Inferior parietal cortex (tissue), 1 donor: ENCODE data around the gene NTHL1.
"Not testable (repeated sequence)": the region's sequence is repeated elsewhere in the genome, so short reads cannot be mapped to it uniquely, and the experiment has no call there.

ENCODE experiments used
- DNase-seq: peaks from one replicate; pipeline ENCODE4 v3.0.0-alpha.2; 2016; ENCODE audit errors: extremely low spot score

NTHL1 gene

GRCh38 chr16:2028620-2029220 lies 18.9 kb downstream of the NTHL1 start:
- DNase-seq: no peak

DNA sequence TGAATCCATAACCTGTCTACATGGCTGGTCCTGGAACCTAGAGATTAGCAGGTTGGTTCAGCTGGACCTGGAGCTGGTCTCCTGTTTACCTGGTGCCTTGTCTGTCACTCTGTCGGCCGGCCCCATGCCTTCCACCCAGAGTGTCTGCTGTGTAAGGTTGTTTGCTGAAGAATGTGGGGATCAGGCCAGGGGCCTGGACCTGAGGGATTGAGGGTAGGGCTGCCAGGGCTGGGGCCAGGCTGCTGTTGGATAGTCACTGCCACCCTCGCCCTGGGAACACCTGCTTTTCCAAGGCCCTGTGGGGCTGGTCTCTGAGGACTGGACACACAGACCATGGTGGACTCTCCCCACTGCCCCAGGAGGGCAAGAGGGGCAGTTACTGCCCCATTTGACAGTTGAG lies 19.5 kb downstream of the NTHL1 start:
- DNase-seq: no peak

DNA sequence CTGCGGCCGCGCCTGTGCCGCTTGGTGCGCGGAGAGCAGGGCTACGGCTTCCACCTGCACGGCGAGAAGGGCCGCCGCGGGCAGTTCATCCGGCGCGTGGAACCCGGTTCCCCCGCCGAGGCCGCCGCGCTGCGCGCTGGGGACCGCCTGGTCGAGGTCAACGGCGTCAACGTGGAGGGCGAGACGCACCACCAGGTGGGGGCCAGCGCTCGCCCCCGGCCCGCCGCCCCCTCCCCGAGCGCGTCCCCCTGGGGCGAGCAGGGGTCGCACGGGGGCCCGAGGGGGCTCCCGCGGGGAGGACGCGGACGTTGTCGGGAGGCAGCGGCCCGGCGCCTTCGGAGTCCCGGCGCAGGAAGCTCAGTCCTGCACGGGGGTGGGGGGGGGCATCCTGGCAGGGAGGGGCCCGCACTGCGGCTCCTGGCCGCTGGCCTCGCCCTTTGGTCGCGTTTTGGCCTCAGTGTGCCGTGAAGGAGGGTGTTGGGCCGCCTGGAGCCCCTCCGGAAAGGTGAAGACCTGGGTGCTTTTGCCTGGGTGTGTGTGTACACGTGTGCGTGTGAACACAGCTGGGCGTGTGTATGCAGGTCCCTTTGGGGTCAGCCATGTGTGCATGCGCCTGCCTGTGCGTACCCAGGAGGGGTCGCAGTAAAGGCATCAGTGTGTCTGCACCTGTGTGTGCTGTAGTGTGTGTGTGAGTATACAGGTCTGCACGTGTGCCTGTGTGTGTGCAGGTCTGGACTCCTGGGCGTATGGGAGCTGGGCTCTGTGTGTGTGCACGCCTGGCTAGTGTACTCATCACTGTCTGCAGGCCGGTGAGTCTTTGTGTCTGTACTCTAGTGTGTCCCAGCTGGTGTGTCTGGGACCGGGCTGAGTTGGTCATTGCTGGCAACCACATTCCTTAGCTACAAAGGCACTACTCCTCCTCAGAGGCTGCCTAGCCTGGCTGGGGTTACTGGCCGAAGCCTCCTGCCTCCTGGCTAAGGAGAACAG lies 20.3 kb downstream of the NTHL1 start:
- no peak for DNase-seq

DNA sequence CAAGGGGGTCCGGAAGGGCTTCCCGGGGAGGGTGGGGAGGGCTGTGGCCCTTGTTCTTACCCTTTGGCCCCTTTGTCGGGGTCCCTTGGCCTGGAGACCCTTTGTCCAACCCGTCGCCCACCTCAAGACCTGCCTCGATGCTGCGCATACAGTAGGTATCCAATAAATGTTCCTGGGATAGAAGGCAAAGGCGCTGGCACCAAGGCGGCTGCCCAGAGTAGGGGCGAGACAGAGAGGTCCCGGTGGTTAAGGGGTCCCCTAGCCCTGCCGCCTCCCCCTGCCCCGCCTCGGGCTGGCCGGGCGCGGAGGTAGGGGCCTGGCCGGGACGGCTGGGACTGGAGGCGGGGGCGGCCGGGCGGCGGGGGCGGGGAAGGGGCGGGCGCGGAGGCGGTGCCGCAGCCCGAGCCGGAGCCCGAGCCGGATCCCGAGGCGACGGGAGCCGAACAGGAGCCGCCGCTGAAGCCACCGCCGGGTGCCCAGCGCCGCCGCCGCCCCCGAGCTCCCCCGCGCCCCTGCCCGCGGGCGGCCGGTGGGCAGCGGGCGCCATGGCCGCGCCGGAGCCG lies 21.1 kb downstream of the NTHL1 start, which contains the start of gene NHERF2:
NHERF2 (plus strand) TSS at position 442 of the 563 bp plus-strand sequence; CDS start at position 546, 104 bp downstream.
- no peak for DNase-seq

- DNase-seq: no peak
Observed at GRCh38 chr16:2025878-2026460, 21.7 kb downstream of the NTHL1 start.

DNA sequence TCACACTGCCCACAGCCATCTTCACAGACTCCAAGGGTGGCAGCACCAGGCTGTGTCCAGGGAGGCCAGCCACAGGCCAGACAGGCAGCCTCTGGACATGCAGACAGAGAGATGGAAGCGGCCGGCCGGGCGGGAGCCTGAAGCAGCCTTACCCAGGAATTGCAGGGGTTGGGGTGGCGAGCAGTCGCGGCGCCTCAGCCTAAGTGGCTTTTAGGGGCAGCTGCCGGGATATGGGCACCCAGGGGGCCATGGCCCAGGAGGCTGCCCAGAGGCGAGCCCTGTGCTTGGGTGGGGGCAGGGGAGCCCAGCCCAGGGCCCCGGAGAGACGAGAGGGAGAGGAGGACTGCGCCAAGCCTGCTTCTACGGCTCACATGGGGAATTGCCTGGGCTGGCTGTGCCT lies 22.4 kb downstream of the NTHL1 start:
- DNase-seq: no peak

- no peak for DNase-seq
Observed at GRCh38 chr16:2024032-2024420, 23.6 kb downstream of the NTHL1 start.

DNA sequence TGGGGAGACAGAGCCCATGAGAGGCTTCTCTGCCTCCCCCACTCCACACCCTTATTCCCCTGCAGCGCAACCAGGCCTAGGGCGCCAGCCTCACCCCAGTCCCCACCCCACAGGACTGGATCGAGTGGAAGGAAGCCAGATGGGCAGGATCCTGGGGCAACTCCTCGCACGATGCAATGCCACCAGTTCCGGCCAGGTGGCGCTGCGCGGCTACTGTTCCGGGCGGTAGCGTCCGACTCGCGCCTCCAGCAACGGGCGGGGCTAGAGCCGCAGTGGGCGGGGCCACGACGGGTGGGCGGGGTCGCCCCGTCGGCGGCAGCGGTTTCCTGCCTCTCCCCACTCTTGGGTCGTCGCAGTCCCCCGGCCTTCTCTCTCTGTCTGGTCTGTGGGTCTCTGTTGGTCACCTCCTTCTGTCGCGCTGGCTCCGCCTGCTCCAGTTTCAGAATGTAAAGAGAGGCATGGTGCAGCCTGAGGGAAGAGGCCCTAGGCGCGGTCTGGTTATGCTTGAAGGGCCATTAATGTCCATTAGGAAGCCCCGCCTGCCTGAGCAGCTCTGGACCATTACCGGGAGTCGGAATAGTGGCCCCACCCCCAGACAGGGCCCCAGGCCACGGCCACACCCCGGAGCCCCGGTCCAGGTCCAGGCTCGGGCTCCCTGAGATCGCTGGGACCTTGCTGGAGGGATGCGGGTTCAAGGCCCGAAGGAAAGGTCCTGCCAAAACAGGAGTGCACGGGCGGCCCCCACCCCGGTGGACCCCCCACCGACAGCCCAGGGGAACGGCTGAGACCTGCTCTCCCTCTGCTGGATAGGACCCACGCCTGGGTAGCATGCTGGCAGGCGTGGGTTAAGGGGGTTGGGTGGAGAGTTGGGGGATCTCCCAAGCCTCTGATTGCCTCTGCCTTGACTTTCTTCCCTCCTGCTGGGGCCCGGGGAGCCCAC lies 24.3 kb downstream of the NTHL1 start:
- peak; percentile 92 for DNase-seq

GRCh38 chr16:2022723-2023091 lies 24.9 kb downstream of the NTHL1 start:
- no peak for DNase-seq

GRCh38 chr16:2019921-2020831 lies 27.5 kb downstream of the NTHL1 start:
- DNase-seq: no peak

GRCh38 chr16:2019518-2019920 lies 28.1 kb downstream of the NTHL1 start, which contains the start of gene NPW:
NPW (plus strand) TSS chr16:2019785.
- no peak for DNase-seq

DNA sequence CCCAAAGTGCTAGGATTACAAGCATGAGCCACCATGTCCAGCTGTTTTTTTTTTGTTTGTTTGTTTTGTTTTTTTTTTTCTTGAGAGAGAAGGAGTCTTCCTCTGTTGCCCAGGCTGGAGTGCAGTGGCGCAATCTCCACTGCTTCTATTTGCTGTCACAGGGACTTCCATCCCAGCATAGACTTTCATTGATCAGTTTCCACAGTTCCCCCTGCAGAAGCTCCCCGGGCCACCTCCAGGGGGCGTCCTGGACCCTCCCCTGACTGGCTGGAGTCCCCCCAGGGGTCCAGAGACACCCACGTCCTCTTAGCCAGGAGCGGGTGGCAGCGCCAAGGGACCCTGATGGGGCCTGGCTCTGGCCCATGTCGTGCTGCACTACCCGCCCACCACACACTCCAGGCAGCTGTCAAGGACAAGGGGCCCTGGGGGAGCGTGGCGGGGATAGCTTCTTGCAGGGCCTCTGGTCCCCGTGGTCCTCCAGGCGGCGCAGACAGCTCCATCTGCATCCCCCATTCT lies 31.2 kb downstream of the NTHL1 start:
- DNase-seq: no peak

DNA sequence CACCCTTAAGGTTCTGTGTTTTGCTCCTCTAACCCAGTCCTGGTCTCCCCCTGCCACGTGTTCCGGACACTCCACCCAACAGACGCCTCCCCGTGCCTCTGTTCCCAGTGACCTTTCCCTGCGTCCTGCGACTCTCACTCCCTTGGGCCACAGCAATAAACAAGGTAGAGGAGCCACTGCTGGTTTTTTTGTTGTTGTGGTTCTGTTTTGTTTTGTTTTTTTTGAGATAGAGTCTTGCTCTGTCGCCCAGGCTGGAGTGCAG lies 31.8 kb downstream of the NTHL1 start:
- no peak for DNase-seq

GRCh38 chr16:2015117-2015946 lies 32.3 kb downstream of the NTHL1 start:
- DNase-seq: no peak

GRCh38 chr16:2013527-2013926 lies 34.1 kb downstream of the NTHL1 start:
- no peak for DNase-seq

GRCh38 chr16:2011726-2012125 lies 35.9 kb downstream of the NTHL1 start:
- DNase-seq: not testable (repeated sequence)

- DNase-seq: peak; percentile 88
Observed at GRCh38 chr16:2009791-2010510, 37.7 kb downstream of the NTHL1 start, which contains the start of gene ZNF598. ZNF598 (minus strand) TSS chr16:2009821.

DNA sequence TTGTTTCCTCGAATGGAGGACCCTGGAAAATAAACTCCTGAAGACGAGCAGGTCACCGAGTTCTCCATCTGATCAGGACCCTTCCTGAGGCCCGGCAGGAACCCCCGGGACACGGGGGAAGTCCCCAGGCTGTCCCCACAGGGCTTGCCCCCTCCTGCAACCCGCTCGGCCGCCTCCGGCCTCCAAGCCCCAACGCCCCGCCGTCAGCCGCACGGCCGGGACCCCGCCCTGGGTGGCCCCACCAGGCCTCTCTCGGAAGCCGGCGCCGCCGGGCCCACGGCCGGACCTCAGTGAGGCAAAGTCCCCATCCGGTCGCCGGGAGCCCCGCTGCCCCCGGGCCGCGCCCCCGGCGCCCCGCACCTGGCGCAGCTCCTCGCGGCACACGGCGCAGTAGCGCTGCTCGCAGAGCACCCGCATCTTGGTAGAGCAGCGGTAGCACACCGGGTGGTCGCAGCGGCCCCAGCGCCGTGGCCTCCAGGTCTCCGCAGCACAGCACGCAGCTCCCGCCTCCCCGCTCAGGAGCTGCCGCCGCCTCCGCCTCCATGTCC lies 38.4 kb downstream of the NTHL1 start:
- DNase-seq: no peak
